GM19193 (cell line): ENCODE results near the gene ARFGAP1.

Experiments used
- POLR2A ChIP-seq: IDR thresholded peaks from 4 replicates; pipeline ENCODE4 v1.6.1; 2011; ENCODE audit not compliant: insufficient read depth, insufficient read length; ENCODE audit errors: extremely low read depth

Gene ARFGAP1

GRCh38 chr20:63262836-63263235 lies 9.8 kb upstream of the ARFGAP1 start:
- no peak for TF ChIP-seq POLR2A

DNA sequence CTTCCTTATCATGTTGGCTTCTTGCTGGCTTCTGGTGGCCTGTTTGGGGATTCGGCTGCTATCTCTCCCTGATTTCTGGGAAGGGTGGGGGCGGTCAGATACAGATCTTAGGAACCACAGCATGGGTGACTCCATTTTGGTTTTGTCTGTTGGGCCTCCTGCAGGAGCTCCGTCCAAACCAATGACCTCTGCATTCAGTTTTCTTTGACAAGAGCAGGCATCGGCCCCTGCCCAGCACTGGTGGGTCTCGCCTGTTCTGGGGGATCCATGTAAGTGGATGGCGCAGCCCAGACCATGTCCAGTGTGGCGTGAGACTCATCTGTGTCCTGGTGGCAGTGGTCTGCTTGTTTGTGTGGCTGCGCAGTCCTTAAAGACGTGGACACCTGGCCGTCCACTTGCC lies 8.6 kb upstream of the ARFGAP1 start:
- no peak for TF ChIP-seq POLR2A

GRCh38 chr20:63264519-63264918 lies 8.1 kb upstream of the ARFGAP1 start:
- no peak for TF ChIP-seq POLR2A

DNA sequence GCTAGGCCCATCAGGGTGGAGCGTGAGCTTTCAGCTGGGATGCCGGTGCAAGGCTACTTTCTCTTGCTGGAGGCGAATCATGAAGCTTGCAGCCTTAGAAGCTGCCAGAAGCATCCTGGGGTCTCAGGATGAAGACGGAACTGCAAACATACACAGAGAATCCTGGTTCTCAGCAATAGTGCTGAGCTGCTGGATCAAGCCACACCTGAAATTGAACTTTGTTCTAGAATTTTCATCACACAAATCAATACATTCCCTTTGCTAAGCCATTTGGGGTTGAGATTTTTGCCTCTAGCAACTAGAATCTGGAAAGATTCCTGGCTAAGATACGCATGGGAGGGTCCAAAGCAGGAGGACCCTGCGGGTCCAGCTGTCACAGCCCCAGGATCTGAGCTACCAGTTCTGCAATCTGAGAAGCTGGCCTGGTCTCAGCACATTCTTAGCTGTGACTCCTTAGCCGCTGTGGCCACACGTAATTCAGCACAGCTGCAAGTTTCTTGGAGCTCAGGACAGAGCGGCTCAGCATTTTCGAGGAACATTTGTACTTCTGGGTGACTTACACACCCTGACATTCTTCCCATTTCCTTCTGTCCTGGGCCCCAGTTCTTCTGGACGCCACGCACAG lies 6.6 kb upstream of the ARFGAP1 start:
- no peak for TF ChIP-seq POLR2A

DNA sequence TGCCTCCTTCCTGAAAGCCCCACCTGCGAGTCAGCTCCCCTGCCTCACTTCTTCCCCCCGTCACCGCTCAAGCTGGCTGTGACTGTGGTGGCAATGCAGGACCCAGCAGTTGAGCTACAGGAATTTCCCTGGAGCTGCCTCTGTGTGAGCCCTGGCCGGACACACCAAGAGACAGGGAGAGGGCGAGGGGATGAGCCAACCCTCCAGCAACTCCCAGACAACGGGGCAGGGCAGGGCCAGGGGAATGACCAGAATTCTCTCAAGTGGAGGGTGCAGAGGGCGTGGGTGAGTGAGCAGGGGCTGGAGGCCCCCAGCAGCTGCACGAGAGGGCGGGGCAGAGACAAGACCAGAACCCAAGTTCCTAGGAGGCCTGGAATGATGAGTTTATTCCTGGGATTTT lies 4.9 kb upstream of the ARFGAP1 start:
- no peak for TF ChIP-seq POLR2A

DNA sequence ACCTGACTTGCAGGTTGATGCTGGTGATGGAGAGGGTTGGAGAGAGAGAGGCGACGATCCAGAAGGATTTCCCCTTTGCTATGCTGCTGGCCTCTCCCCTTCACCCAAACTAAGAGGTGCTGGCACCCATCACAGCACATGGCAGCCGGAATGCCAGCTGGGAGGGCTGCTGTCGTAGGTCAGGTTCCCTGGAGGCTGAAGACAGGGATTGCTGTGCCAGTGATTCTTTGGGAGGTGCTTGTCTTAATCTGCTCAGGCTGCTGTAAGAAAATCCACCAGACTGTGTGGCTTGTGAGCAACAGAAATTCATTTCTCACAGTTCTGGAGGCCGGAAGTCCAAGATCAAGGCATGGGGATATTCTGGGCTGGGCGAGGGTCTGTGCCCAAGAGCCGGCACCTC lies 4.4 kb upstream of the ARFGAP1 start:
- TF ChIP-seq POLR2A, result no peak

- no peak for TF ChIP-seq POLR2A
Measured at GRCh38 chr20:63268671-63269439, 3.8 kb upstream of the ARFGAP1 start.

DNA sequence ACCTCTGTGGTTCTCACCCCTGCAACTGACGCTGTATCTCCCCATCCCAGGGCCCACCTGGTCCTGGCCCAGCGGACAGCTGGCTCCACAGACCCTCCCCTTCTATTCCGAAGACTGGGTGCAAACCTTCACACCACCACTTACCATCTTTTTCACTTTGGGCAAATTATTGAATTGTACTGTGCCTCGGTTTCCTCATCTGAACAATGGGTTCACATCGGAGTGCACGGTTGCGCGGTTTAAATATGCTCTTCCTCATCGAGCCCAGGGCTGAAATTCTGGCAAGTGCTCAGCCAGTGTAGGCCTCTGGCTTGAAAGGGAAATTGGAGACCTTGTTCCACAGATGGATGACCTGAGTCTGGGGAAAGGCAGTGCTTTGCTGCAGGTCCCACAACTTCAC lies 2.9 kb upstream of the ARFGAP1 start:
- TF ChIP-seq POLR2A, result no peak

DNA sequence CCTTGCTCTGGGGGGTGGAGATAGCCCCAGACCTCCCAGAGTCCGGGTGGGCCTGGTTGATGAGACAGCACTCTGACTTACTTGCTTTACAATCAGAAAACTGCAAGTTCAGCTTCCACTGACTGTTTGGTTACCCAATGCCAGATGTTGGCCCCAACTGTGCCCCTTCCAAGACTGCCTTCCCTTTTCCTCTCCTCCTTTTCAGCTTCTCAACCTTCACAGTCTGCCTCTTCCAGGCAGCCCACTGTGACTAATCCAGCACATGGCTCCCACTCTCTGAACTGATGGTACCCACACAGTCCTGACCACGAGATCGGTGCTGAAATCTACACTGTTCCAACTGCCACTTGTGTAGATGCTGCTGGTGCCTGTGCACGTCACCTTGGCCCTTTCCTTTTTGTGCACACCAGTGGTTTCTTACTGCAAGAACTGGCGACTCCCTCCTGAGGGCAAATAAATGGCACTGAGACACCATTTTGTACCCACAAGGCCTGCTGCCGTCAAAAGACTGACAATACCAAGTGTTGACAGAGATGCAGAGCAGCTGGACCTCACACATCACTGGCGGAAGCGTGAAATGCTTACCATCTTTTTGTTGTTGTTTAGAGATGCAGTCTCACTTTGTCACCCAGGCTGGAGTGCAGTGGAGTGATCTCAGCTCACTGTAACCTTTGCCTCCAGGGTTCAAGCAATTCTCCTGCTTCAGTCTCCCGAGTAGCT lies 1.8 kb upstream of the ARFGAP1 start:
- no peak for TF ChIP-seq POLR2A

GRCh38 chr20:63273059-63273579 lies 506 bp downstream of the ARFGAP1 start:
- no peak for TF ChIP-seq POLR2A

DNA sequence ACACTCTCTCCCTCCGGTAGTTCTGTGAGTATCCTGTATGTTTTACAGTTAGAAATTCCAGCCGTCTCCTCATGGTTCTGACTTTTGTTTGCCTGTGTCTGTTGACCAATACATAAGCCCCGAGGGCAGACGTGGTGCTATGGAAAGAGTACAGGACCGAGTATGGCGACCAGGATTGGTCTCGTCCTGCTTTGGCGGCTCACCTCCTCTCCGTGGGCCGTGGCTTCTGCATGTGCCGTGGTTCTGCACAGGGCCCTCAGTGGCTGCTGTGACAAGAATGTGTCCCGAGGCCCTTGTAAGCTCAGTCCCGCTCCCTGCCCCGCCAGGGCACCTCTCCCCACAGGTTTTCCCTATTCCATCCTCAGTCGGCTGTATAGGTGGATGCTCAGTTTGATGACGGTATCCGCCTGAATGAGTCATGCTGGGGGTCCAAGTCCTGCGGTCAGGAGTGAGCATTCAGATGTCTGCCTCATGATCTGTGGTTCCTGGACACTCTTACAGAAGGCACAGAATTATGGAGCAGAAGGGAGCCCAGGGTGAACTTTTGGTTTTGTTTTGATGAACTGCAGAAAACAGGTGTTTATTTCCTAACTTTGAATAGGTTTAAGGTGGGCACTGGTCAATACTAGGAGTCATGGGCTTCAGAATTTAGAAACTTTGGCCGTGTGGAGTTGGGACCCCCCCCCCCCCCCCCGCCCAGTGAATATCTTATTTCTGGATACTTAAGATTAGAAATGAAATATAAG lies 1.2 kb downstream of the ARFGAP1 start:
- TF ChIP-seq POLR2A, result no peak

DNA sequence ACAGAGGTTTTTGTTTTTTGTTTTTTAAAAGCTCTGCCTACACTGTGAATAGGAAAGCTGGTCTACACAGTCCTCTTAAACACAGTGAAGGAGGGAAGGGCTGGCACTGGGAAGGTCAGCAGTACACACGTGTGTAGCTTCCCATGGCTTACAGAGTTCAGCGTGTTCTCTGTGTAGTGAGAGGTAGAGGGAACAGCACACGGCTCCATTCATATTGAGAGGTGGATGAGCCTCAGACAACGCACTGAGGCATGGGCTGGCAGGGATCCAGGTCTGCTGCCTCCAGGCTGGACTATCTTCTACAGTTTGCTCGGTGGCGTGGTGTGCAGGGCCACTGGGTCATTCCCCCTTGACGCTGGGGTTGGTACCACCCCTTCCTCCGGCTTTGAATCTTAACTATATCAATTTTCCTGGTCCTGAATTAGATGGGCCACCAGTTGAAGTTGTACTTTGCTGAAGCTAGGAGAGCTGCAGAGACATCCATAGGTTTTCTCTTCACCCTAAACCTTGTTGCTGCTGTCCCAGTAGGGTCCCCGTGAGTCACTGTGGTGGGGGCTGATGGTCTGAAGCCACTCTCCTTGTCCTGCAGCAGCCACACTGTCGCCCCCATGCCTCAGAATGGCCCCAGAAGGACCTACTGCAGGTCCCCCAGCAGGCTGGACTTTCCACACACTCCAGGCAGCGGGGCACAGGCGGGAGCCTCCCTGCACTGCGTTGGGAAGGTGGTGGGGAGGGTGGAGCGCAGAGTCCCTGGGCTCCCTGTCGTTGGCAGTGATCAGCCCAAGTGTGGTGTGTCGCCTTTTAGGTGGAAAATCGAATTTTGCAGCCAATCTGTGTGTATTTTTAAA lies 2.0 kb downstream of the ARFGAP1 start:
- TF ChIP-seq POLR2A, result no peak

GRCh38 chr20:63275825-63276224 lies 3.2 kb downstream of the ARFGAP1 start:
- TF ChIP-seq POLR2A, result no peak

DNA sequence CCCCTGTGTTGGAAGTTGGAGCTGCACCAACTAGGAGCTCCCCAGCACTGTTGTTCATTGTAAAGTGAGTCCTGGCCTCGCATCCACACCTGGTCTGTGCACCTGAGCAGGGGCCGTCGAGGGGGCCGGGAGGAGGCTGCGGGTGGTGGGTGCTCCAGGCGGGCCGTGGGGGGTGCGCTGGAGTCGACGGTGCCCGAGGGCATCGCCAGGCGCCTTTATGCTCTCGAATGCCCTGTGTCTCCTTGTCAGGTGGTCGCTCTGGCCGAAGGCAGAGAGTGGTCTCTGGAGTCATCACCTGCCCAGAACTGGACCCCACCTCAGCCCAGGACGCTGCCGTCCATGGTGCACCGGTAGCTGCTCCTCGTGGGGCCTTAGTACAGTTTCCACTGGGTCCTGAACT lies 4.3 kb downstream of the ARFGAP1 start:
- TF ChIP-seq POLR2A, result no peak
